Renal pelvis (tissue), 12 donors: ENCODE data around the gene DHTKD1. TPM values are rescaled to one million over a fixed set of nuclear protein-coding genes. Genes with fewer than 3 reads are reported as not detected.
A peak's percentile ranks its signal among the peaks of the same experiment; 100 is the strongest.

Experiments used
- DNase-seq: peaks from one replicate; pipeline ENCODE4 v3.0.0-alpha.2; 2013
- long read RNA-seq, 16 experiments: transcript quantifications; one replicate each; lab custom pipeline, GENCODE V29; 2026
- polyA plus RNA-seq, 3 donors: library from polyadenylated mRNA; unstranded; fragments of 120-200 nt; gene quantifications; one replicate each; pipeline ENCODE4 v1.2.1, GENCODE V29; 2013; ENCODE audit not compliant: insufficient read length in 3 of 3

Gene DHTKD1
- polyA plus RNA-seq, result 10 to 100 TPM; 22.8 to 39.6 (median 34.7) TPM
- long read RNA-seq, donor 1, full-length matches to known transcripts, result 6 of 6 reads
- long read RNA-seq, donor 1, partial matches to known transcripts, result 0 of 6 reads
- long read RNA-seq, donor 1, other reads (novel, unspliced or antisense), result 0 of 6 reads
- long read RNA-seq, donor 2, full-length matches to known transcripts, result 1 of 18 reads
- long read RNA-seq, donor 2, partial matches to known transcripts, result 17 of 18 reads
- long read RNA-seq, donor 2, other reads (novel, unspliced or antisense), result 0 of 18 reads
- long read RNA-seq, donor 3, result 0 reads
- long read RNA-seq, donor 4, full-length matches to known transcripts, result 1 of 25 reads
- long read RNA-seq, donor 4, partial matches to known transcripts, result 24 of 25 reads
- long read RNA-seq, donor 4, other reads (novel, unspliced or antisense), result 0 of 25 reads
- long read RNA-seq, donor 5, result 0 reads
- long read RNA-seq, donor 6, partial matches to known transcripts, result 12 of 12 reads
- long read RNA-seq, donor 6, other reads (novel, unspliced or antisense), result 0 of 12 reads
- long read RNA-seq, donor 7, full-length matches to known transcripts, result 4 of 4 reads
- long read RNA-seq, donor 7, partial matches to known transcripts, result 0 of 4 reads
- long read RNA-seq, donor 7, other reads (novel, unspliced or antisense), result 0 of 4 reads
- long read RNA-seq, donor 8, result 0 reads
- long read RNA-seq, donor 9, full-length matches to known transcripts, result 6 of 6 reads
- long read RNA-seq, donor 9, partial matches to known transcripts, result 0 of 6 reads
- long read RNA-seq, donor 9, other reads (novel, unspliced or antisense), result 0 of 6 reads
- long read RNA-seq, donor 10, full-length matches to known transcripts, result 7 of 7 reads
- long read RNA-seq, donor 10, partial matches to known transcripts, result 0 of 7 reads
- long read RNA-seq, donor 10, other reads (novel, unspliced or antisense), result 0 of 7 reads
- long read RNA-seq, donor 11, full-length matches to known transcripts, result 1 of 1 reads
- long read RNA-seq, donor 11, partial matches to known transcripts, result 0 of 1 reads
- long read RNA-seq, donor 11, other reads (novel, unspliced or antisense), result 0 of 1 reads
- long read RNA-seq, donor 12, full-length matches to known transcripts, result 4 of 10 reads
- long read RNA-seq, donor 12, partial matches to known transcripts, result 6 of 10 reads
- long read RNA-seq, donor 12, other reads (novel, unspliced or antisense), result 0 of 10 reads
- long read RNA-seq, donor 13, full-length matches to known transcripts, result 3 of 9 reads
- long read RNA-seq, donor 13, partial matches to known transcripts, result 6 of 9 reads
- long read RNA-seq, donor 13, other reads (novel, unspliced or antisense), result 0 of 9 reads
- long read RNA-seq, donor 14, result 0 reads
- long read RNA-seq, donor 15, full-length matches to known transcripts, result 6 of 6 reads
- long read RNA-seq, donor 15, partial matches to known transcripts, result 0 of 6 reads
- long read RNA-seq, donor 15, other reads (novel, unspliced or antisense), result 0 of 6 reads
- long read RNA-seq, donor 16, full-length matches to known transcripts, result 1 of 1 reads
- long read RNA-seq, donor 16, partial matches to known transcripts, result 0 of 1 reads
- long read RNA-seq, donor 16, other reads (novel, unspliced or antisense), result 0 of 1 reads

- peak; percentile 98 for DNase-seq
Observed at GRCh38 chr10:12068449-12069269, at the start of gene DHTKD1. TSS of gene DHTKD1 (plus strand) at chr10:12068954. CDS start at chr10:12069034, 80 bp downstream.

- DNase-seq, result peak; percentile 29
Observed at GRCh38 chr10:12019283-12019971, 49.3 kb upstream of the DHTKD1 start.

GRCh38 chr10:12020574-12020973 is 48.2 kb upstream of the DHTKD1 start:
- DNase-seq, result no peak

- no peak for DNase-seq
Observed at GRCh38 chr10:12022580-12023257, 46.0 kb upstream of the DHTKD1 start.

GRCh38 chr10:12025591-12025990 is 43.2 kb upstream of the DHTKD1 start:
- DNase-seq, result no peak

GRCh38 chr10:12027539-12027938 is 41.2 kb upstream of the DHTKD1 start:
- no peak for DNase-seq

- no peak for DNase-seq
Observed at GRCh38 chr10:12031404-12031803, 37.4 kb upstream of the DHTKD1 start.

- DNase-seq, result no peak
Observed at GRCh38 chr10:12036073-12036655, 32.6 kb upstream of the DHTKD1 start.

GRCh38 chr10:12041766-12042408 is 26.9 kb upstream of the DHTKD1 start:
- DNase-seq, result no peak

- DNase-seq, result peak; percentile 17
Observed at GRCh38 chr10:12042409-12042796, 26.4 kb upstream of the DHTKD1 start.

- peak; percentile 98 for DNase-seq
Observed at GRCh38 chr10:12042797-12043651, 25.7 kb upstream of the DHTKD1 start, which contains the start of gene UPF2. TSS of gene UPF2 (minus strand) at chr10:12042809. CDS start at chr10:12035423, 7,386 bp downstream.

GRCh38 chr10:12045596-12045995 is 23.2 kb upstream of the DHTKD1 start:
- DNase-seq, result no peak

- no peak for DNase-seq
Observed at GRCh38 chr10:12048547-12048946, 20.2 kb upstream of the DHTKD1 start.

GRCh38 chr10:12050528-12050927 is 18.2 kb upstream of the DHTKD1 start:
- no peak for DNase-seq

- no peak for DNase-seq
Observed at GRCh38 chr10:12051241-12051640, 17.5 kb upstream of the DHTKD1 start.

- DNase-seq, result no peak
Observed at GRCh38 chr10:12055732-12056131, 13.0 kb upstream of the DHTKD1 start.

GRCh38 chr10:12056748-12057147 is 12.0 kb upstream of the DHTKD1 start:
- DNase-seq, result no peak
